OCI-M1 (cell line): ENCODE data around the gene AIMP1.
"Not testable (repeated sequence)": the region's sequence is repeated elsewhere in the genome, so short reads cannot be mapped to it uniquely, and the experiment has no call there.

Experiments
- DNase-seq: peaks from one replicate; lab custom pipeline; 2025; lab: John Stamatoyannopoulos, UW

Gene AIMP1

DNA sequence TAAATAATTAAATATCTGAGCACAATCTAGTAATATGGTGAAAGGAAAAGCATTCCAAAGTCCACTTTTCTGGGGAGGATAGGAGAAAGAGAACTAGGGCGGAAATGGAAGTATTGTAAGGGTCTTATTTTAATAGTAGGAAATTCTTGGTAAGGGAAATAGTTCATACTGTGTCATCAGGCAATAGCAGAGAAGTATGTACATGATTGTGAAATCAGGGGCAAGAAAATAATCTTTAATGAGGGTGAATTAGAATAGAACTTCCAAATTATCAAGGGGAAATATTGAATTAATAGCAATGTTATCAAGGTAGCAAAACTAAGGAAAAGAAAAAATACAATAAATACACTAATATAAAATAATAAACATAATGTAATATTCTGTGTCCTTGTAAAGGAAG is 37.4 kb downstream of the AIMP1 start:
- DNase-seq, result no peak

- no peak for DNase-seq
Observed at GRCh38 chr4:106355193-106355592, 38.8 kb downstream of the AIMP1 start.

DNA sequence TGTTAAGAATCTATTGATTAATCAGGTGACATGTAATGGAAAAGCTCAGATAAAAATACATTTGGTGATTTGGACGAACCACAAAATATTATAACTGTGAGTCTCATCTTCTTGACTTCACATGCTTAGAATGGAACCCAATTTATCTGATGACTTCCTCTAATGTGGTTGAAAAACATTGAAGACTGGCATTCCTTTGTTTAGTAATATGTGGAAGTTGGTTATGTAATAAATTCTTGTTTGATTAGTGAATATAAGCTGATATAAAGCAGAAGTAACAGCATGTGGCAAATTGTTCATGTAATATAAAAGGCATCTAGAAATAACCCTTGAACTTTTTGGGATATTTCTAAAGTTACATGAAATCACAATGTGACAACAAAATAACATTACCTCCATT is 42.5 kb downstream of the AIMP1 start:
- no peak for DNase-seq

DNA sequence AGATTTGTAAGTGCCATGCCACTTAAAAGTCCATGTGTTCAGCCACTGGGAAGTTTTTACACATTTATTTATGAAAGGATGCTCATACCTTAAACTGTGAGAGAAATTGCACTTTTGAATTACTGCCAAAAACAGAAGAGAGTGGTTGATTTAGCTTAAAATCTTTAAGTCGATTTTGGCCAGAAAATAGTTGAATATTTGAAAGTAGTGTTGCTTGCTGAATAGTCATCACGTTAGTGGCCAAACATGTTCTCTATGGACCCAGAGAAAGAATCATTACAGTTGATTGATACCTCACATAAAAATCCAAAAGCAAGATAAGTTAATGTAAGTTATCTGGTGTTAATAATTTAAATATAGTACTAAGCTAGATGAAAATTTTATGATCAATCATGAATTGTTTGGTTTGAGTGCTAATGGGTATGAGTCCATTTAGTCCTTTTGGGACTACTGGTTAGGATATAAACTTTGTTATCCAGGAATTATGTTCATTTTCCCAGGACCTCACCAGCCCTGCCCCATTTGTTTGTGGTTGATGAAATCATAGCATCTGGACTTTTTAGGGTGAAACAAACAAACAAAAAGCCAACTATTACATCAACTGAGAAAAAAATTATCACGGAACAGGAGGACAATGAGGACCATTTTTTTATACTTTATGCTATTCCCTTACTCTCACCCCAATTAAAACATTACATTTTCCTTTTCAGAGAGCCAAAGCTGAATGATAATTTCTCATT is 45.9 kb downstream of the AIMP1 start:
- DNase-seq, result no peak

DNA sequence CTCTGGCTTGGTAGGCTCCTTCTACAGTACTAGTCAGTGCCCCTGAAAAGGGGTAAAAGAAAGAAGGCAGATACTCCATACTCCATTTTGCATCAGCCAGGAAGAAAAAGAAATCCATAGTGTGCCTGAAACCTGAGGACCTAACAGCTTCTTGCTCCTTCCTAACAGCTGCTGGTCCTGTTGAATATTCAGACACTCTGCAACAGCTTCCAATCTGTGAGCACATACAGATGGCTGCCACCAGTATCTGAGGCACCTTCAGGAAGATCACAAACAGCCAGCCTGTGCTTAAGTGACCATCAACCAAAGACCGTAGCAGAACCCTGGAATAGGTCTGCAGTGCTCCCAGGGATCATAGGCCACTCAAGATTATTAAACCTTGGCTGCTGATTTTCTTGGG is 47.9 kb downstream of the AIMP1 start:
- no peak for DNase-seq

- peak; percentile 55 for DNase-seq
Observed at GRCh38 chr4:106365613-106366012, 49.3 kb downstream of the AIMP1 start.

GRCh38 chr4:106366026-106366425 is 49.7 kb downstream of the AIMP1 start:
- DNase-seq, result no peak

GRCh38 chr4:106367072-106367471 is 50.7 kb downstream of the AIMP1 start:
- DNase-seq, result no peak

DNA sequence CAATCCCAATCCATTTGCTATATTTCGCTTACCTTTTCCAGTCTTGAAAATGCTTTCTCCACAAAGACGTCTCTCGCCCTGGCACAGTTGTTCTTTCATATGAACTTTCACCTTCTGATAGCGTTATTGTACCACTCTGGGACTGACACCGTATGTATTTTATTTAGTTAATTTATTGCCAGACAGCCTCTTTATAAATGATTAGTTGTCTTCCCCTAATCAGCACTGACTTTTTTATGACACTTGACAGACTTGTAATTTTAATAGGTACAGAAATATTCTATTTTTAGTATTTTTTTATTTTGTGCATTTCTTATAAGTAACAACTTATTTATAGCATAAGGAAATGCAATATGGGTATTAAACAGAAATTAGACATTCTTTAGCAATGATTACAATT is 52.3 kb downstream of the AIMP1 start, which contains the start of gene GIMD1:
Gene GIMD1, minus strand, starts transcription at position 101 of the 400 bp plus-strand sequence. CDS start 1,343 bp downstream, outside the sequence.
- no peak for DNase-seq

DNA sequence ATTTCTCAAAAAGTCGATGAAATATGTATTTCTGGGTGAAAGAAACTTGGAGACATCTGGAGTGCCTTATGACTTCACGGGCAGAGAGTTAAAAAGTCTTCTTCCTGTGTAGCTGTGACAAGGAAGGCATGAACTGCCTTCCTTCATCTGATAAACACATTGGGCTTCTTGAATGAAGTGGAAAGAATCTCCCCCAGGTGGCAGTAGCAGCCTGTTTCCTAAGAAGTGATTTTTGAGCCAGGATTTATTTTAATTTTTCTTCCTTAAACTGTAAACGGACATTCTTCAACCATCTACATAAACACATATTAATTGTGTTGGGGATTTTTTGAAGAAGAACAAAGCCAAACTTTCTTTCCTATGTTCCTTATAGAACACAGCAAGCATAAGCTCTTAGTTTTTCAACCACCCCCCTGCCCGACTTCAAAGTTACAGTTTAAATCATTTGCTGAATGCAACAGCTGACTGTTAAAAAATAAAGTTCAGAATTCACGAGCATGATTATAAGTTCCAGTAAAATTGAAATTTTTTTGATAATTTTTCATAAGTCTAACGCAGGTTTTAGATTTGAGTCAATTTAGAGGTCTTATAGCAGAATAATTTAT is 53.2 kb downstream of the AIMP1 start:
- DNase-seq, result peak; percentile 84

GRCh38 chr4:106370214-106370613 is 53.9 kb downstream of the AIMP1 start:
- peak; percentile 37 for DNase-seq

- DNase-seq, result no peak
Observed at GRCh38 chr4:106371161-106371560, 54.8 kb downstream of the AIMP1 start.

DNA sequence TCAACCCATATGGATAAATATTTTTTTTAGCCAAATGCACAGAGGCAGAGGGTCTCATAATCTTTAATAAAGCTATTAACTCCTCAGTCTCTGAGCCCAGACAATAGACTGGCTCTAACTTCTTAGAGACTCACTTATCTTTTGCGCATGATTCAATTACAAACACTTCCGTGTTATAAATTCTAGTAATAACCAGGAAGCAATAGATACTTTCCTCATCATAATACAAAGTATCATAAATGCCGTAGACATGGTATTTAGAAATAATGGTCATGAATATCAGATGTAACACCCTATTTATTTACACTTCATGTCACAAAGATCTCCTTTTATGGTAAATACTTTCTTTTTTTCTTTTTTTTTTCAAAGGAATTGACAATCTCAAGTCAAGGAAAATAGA is 56.7 kb downstream of the AIMP1 start:
- DNase-seq, result no peak

DNA sequence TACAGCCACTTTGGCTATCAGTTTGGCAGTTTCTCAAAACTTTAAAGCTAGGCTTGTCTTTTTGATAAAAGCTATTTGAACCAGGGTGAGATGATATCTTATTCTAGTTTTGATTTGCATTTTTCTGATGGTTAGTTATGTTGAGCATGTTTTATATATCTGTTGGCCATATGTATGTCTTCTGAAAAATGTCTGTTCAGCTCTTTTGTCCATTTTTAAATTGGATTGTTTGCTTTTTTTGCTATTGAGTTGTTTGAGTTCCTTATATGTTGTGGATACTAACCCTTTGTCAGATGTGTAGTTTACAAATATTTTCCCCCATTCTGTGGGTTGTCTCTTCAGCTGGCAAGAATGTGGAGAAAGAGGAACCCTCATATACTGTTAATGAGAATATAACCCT is 63.8 kb downstream of the AIMP1 start:
- DNase-seq, result no peak

DNA sequence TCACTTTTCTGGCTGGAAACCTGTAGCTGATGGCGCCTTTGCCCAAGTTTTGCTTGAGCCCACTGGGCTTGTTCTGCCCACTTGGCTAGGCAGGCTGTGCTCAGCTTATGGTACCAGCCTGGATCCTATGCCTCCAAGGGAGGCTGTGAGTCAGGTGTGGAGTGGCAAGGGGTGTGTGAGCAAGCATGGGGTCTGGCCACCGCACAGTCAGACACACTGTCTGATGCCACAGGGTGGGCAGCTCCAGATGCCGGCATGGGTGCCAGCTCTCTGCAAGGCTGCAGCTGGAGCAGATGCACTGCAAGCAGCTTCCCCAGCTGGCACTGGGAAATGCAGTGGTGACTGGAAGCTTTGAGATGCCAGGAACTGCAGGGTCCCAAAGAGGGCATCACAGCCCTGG is 68.5 kb downstream of the AIMP1 start:
- DNase-seq, result no peak

GRCh38 chr4:106385853-106386393 is 69.6 kb downstream of the AIMP1 start:
- no peak for DNase-seq

- no peak for DNase-seq
Observed at GRCh38 chr4:106395582-106395981, 79.2 kb downstream of the AIMP1 start.

GRCh38 chr4:106398898-106399297 is 82.5 kb downstream of the AIMP1 start:
- DNase-seq, result not testable (repeated sequence)
